ENCODE data around the gene STRA6. TPM values are rescaled to one million over a fixed set of nuclear protein-coding genes. Genes with fewer than 3 reads are reported as not detected.

STRA6 gene
- total RNA-seq, 1 experiment from 2014 or later, result 2.1 TPM

DNA sequence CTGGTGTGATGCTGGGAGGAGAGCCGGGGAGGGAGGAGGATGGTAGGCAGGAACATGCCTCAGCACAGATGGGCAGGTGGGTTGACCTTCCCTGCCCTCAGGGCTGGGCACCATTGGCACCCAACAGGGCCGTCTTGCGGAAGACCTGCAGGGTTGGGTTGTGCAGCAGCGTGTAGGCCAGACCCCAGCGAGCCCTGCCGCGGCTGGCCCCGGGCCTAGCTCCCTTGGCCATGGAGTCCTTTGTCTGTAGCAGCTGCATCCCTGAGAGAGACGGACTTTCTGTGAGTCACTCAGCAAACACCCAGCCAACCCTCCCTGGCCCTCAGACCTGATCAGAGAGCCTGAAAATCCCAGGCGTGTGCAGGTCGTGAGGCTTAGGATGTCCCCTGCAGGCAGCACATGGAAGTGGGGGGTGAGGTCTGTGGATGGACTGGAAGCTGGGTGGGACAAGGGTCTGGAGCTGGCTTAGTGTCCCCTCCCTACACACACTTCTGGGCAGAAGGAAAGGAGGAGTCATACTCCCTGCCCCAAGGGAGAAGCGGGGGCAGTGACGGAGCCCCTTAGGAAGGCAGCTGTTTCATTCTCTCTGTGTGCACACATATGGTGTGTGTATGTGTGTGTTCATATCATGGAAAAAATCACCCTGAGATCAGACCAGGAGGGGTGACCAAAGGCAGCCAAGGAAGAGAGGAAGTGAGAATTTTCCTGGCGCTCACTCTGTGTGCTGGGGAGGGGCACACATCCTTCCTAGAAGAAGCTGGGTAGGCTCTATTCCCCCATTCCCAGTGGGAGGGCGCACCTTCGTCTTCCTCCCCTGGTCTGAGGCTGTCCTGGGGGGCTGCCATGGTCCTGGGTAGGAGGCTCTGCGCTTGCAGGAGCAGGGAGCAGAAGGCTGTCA, 22.4 kb downstream of the STRA6 start:
- peaks cover 15% of the 10 kb centered on the region for H3K27me3 Mint-ChIP-seq (ENCODE audit: insufficient read depth, unreplicated experiment)
- H3K27ac Mint-ChIP-seq (ENCODE audit: unreplicated experiment), result no peak overlapping the region
- CTCF ChIA-PET, result interaction anchor here (0.6 kb wide), 1 partner anchor 123 kb away, joined by 3 read pairs; no protein-coding TSS in a partner anchor
- no peaks in the 10 kb centered on the region for H3K36me3 ChIP-seq (ENCODE audit: control insufficient read depth, insufficient read depth, low read length)
- H3K4me3 Mint-ChIP-seq (ENCODE audit: unreplicated experiment), result no peak overlapping the region
- no peaks in the 10 kb centered on the region for H3K4me1 Mint-ChIP-seq (ENCODE audit: low read depth, unreplicated experiment)
- intact Hi-C loops (cut with micrococcal nuclease; ENCODE audit: unreplicated experiment), result no loop called here
- H3K4me3 ChIP-seq (ENCODE audit: low read depth, low read length), result no peak overlapping the region
- no TSS peak for BruUV-seq (replicated peaks)
- H3K9me3 Mint-ChIP-seq (ENCODE audit: unreplicated experiment), result no peaks in the 10 kb centered on the region
- H3K36me3 Mint-ChIP-seq (ENCODE audit: insufficient read depth, unreplicated experiment), result peaks cover 5% of the 10 kb centered on the region
- POLR2A ChIA-PET, result no interaction called here
- TF ChIP-seq, protein P1, sequence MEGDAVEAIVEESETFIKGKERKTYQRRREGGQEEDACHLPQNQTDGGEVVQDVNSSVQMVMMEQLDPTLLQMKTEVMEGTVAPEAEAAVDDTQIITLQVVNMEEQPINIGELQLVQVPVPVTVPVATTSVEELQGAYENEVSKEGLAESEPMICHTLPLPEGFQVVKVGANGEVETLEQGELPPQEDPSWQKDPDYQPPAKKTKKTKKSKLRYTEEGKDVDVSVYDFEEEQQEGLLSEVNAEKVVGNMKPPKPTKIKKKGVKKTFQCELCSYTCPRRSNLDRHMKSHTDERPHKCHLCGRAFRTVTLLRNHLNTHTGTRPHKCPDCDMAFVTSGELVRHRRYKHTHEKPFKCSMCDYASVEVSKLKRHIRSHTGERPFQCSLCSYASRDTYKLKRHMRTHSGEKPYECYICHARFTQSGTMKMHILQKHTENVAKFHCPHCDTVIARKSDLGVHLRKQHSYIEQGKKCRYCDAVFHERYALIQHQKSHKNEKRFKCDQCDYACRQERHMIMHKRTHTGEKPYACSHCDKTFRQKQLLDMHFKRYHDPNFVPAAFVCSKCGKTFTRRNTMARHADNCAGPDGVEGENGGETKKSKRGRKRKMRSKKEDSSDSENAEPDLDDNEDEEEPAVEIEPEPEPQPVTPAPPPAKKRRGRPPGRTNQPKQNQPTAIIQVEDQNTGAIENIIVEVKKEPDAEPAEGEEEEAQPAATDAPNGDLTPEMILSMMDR (IDR thresholded peaks at IDR 0.05; ENCODE audit: insufficient read depth in 1 of 2, low read depth in 1 of 2, low read length in 1 of 2, severe bottlenecking in 1 of 2, unreplicated experiment in 1 of 2), result no peak
- H3K4me1 ChIP-seq, result no peaks in the 10 kb centered on the region
- H3K9me3 ChIP-seq, result no peaks in the 10 kb centered on the region
- no peak for DNase-seq
- H3K27me3 ChIP-seq (replicated peaks; ENCODE audit: control insufficient read depth, insufficient read depth, low read length), result no peaks in the 10 kb centered on the region; the same call in 1 of the 2 replicates

DNA sequence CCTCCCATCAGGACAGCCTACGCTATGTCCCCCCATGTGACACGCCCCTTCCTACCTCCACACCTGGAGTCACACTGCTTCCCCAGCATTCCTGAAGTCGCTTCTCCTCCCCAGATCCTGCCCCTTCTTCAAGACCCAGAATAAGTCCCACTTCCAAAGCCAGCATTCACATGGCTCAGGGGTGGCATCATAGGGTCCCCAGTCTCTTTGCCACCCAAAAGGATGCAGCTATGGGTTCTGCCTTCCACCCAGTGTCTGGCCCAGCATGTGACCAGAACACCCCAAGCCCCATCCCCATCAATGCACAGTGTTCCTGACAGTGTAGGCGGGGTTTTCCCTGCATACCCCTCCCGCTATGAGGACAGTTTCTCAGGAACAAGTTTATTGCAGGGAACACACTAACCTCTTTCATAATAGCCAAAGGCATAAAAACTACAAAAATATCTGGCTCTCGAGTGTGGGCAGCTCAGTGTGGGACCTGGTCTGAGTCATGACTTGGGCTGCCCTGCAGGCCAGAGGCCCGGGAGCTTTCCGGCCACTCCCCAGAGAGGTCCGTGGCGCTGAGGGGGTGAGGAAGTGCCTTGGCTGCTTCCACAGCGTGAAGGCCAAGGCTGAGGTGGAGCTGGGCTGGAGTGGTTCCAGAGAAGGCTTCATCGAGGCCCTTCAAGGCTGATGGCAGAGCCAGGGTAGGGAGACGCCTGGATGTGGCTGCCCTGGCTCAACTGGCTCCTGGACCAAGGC, 23.3 kb downstream of the STRA6 start:
- no peak overlapping the region for H3K27ac Mint-ChIP-seq (ENCODE audit: unreplicated experiment)
- ChIA-PET CTCF (no interaction called here), POLR2A (no interaction called here)
- Histone ChIP-seq H3K36me3 (ENCODE audit: control insufficient read depth, insufficient read depth, low read length) (no peaks in the 10 kb centered on the region), H3K4me3 (ENCODE audit: low read depth, low read length) (no peak overlapping the region), H3K27me3 (replicated peaks; ENCODE audit: control insufficient read depth, insufficient read depth, low read length) (no peaks in the 10 kb centered on the region; the same call in 1 of the 2 replicates), H3K4me1 (no peaks in the 10 kb centered on the region), H3K9me3 (no peaks in the 10 kb centered on the region)
- intact Hi-C loops (cut with micrococcal nuclease; ENCODE audit: unreplicated experiment), result no loop called here
- no TSS peak for BruUV-seq (replicated peaks)
- H3K4me3 Mint-ChIP-seq (ENCODE audit: unreplicated experiment), result no peak overlapping the region
- no peaks in the 10 kb centered on the region for H3K4me1 Mint-ChIP-seq (ENCODE audit: low read depth, unreplicated experiment)
- no peaks in the 10 kb centered on the region for H3K9me3 Mint-ChIP-seq (ENCODE audit: unreplicated experiment)
- peaks cover 15% of the 10 kb centered on the region for H3K27me3 Mint-ChIP-seq (ENCODE audit: insufficient read depth, unreplicated experiment)
- H3K36me3 Mint-ChIP-seq (ENCODE audit: insufficient read depth, unreplicated experiment), result peaks cover 5% of the 10 kb centered on the region
- TF ChIP-seq, protein P1 (IDR thresholded peaks at IDR 0.05; ENCODE audit: insufficient read depth in 1 of 2, low read depth in 1 of 2, low read length in 1 of 2, severe bottlenecking in 1 of 2, unreplicated experiment in 1 of 2), result no peak
- peak in 1 of 2 experiments; percentile 14 for DNase-seq

DNA sequence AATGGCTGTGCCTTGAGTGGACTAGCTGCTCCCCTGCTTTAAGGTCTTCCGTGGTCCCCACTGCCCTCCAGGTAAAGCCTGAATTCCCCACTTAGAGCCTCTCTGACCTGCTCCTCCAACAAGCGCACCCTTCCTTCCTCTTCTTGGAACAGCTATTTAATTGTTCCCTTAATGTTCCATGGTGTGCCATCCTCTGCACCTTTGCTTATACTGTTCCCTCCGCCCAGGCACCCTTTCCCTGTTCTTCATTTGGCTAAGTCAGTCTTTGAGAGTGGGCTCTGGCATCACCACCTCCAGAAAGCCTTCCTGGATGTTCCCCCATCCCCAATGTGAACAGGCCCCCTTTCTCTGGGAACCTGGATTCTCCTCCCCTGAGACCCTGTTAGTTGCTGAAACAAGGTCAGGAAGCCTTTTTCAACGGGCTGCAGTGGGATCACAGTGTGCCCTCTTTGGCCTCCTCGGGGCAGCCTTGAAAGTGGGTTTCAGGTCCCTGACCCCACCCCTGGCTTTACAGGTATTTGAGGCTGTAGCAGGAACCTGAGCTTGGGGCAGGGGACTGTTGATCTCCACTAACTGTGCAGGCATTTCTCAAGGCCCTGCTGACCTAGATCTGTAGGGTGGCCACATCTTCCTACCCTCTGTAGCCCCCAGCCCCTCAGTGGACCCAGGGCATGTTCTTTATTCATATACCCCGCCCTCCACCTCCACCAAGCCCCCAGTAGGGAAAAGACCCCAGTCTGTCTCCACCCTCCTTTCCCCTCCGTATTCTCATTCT, 24.1 kb downstream of the STRA6 start:
- TF ChIP-seq, protein P1 (IDR thresholded peaks at IDR 0.05; ENCODE audit: insufficient read depth in 1 of 2, low read depth in 1 of 2, low read length in 1 of 2, severe bottlenecking in 1 of 2, unreplicated experiment in 1 of 2), result no peak
- H3K27me3 ChIP-seq (replicated peaks; ENCODE audit: control insufficient read depth, insufficient read depth, low read length), result no peaks in the 10 kb centered on the region; the same call in 1 of the 2 replicates
- H3K36me3 ChIP-seq (ENCODE audit: control insufficient read depth, insufficient read depth, low read length), result no peaks in the 10 kb centered on the region
- peak in 1 of 2 experiments; percentile 9 for DNase-seq
- BruUV-seq (replicated peaks), result no TSS peak
- no peaks in the 10 kb centered on the region for H3K9me3 ChIP-seq
- no peaks in the 10 kb centered on the region for H3K4me1 Mint-ChIP-seq (ENCODE audit: low read depth, unreplicated experiment)
- no peak overlapping the region for H3K4me3 ChIP-seq (ENCODE audit: low read depth, low read length)
- H3K9me3 Mint-ChIP-seq (ENCODE audit: unreplicated experiment), result no peaks in the 10 kb centered on the region
- intact Hi-C loops (cut with micrococcal nuclease; ENCODE audit: unreplicated experiment), result no loop called here
- peaks cover 12% of the 10 kb centered on the region for H3K27me3 Mint-ChIP-seq (ENCODE audit: insufficient read depth, unreplicated experiment)
- POLR2A ChIA-PET, result no interaction called here
- H3K36me3 Mint-ChIP-seq (ENCODE audit: insufficient read depth, unreplicated experiment), result peaks cover 5% of the 10 kb centered on the region
- H3K27ac Mint-ChIP-seq (ENCODE audit: unreplicated experiment), result no peak overlapping the region
- no peaks in the 10 kb centered on the region for H3K4me1 ChIP-seq
- CTCF ChIA-PET, result interaction anchor here (0.6 kb wide), 1 partner anchor 132 kb away, joined by 3 read pairs; no protein-coding TSS in a partner anchor
- H3K4me3 Mint-ChIP-seq (ENCODE audit: unreplicated experiment), result no peak overlapping the region
